Nephron (organoid): ENCODE measurements around the gene UBL7.

ENCODE experiments used
- H3K27ac Mint-ChIP-seq, 3 experiments: 2 replicates each; pipeline ENCODE4 v1.8.0; 2020; ENCODE audit warnings: mixed read lengths in 3 of 3, mild to moderate bottlenecking in 2 of 3, moderate library complexity in 1 of 3
- H3K27me3 Mint-ChIP-seq: 2 replicates; pipeline ENCODE4 v1.8.0; 2021; ENCODE audit warnings: low read depth, mild to moderate bottlenecking, moderate library complexity, mixed read lengths
- H3K36me3 Mint-ChIP-seq: 2 replicates; pipeline ENCODE4 v1.8.0; 2020; ENCODE audit warnings: low read depth, mixed read lengths
- H3K4me1 Mint-ChIP-seq: 2 replicates; pipeline ENCODE4 v1.8.0; 2020; ENCODE audit warnings: mixed read lengths
- H3K4me3 Mint-ChIP-seq, 3 experiments: 2 replicates each; pipeline ENCODE4 v1.8.0; 2020; ENCODE audit warnings: mild to moderate bottlenecking in 3 of 3, mixed read lengths in 3 of 3, moderate library complexity in 2 of 3
- H3K9me3 Mint-ChIP-seq: 2 replicates; pipeline ENCODE4 v1.8.0; 2020; ENCODE audit warnings: mixed read lengths
- CTCF ChIP-seq, 3 experiments: fragments of 200-600 bp; sonication (generic); IDR thresholded peaks; one replicate each; pipeline ENCODE4 v1.5.0; 2021; ENCODE audit warnings: antibody characterized with exemption in 3 of 3; ENCODE audit not compliant: unreplicated experiment in 3 of 3

The UBL7 gene

DNA sequence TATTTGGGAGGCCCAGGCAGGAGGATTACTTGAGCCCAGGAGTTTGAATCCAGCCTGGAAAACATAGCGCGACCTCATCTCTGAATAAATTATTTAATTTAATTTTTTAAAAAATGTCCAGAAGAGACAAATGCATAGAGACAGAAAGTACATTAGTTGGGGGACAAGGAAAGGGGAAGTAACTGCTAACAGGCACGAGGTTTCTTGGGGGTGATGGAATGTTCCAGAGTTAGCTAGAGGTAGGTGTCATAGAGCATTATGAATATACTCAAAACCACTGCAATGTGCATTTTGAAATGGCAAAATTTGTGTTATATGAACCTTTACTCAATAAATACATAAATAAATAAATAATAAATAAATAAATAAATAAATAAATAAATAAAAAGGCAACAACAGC, 61.9 kb downstream of the UBL7 start:
- no peaks in the 10 kb centered on the region for H3K27me3 Mint-ChIP-seq
- TF ChIP-seq CTCF (IDR thresholded peaks at IDR 0.05; ENCODE audit: unreplicated experiment in 3 of 3), result no peak
- H3K36me3 Mint-ChIP-seq, result no peaks in the 10 kb centered on the region
- no peaks in the 10 kb centered on the region for H3K9me3 Mint-ChIP-seq
- H3K27ac Mint-ChIP-seq, result peak overlapping the region in 2 of 3 experiments; percentile 36 to 83
- H3K4me3 Mint-ChIP-seq, result no peak overlapping the region
- H3K4me1 Mint-ChIP-seq, result peaks cover 70% of the 10 kb centered on the region

GRCh38 chr15:74398183-74398582, 62.8 kb downstream of the UBL7 start:
- H3K27me3 Mint-ChIP-seq, result no peaks in the 10 kb centered on the region
- peak overlapping the region in 2 of 3 experiments; percentile 36 to 83 for H3K27ac Mint-ChIP-seq
- no peaks in the 10 kb centered on the region for H3K36me3 Mint-ChIP-seq

DNA sequence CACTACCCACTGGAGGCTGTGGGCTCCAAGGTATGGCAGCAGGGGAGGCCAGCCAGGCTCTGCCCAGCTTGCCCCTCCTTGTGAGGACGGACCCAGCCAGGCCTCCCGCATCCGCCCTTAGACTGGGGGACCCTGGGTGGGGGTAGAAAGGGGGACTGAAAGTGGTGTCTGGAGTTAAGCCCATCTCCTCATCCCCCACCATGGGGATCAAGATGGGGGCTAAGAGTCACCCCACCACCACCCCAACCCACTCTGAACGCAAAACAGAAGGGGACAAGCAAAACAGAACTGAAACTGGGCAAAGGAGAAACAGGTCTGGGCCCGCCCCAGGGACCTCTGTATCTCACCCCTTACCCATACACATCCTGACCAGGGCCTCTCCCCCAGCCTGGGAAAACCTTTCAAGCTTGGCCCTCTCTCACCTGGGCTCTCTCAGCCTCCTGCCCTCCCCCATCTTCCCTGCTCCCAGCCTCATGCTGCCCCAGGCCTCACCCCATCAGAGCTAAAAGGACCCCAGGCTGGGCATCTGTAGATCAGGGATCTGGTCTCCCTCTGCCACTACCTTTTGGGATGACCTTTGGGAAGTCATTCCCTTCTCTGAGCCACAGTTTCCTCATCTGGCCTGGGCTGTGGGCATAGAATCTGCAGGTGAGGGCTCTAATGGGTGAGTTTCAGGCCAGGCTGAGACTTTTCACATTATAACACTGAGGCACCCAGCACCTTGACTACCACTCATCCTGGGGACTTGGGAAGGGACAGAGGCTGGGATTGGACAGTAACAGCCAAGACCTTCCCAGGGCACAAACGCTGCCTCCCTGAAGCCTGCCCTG, 63.5 kb downstream of the UBL7 start:
- Mint-ChIP-seq H3K4me3 (peak overlapping the region in 1 of 3 experiments; percentile 31), H3K36me3 (no peaks in the 10 kb centered on the region), H3K27me3 (peaks cover 4% of the 10 kb centered on the region), H3K27ac (peak overlapping the region in 2 of 3 experiments; percentile 87 to 98), H3K9me3 (no peaks in the 10 kb centered on the region), H3K4me1 (peaks cover 73% of the 10 kb centered on the region)
- no peak for TF ChIP-seq CTCF (IDR thresholded peaks at IDR 0.05; ENCODE audit: unreplicated experiment in 3 of 3)

More at GRCh38 chr15:74398183-74398582, 62.8 kb downstream of the UBL7 start:
- Mint-ChIP-seq H3K4me1 (peaks cover 70% of the 10 kb centered on the region), H3K9me3 (no peaks in the 10 kb centered on the region), H3K4me3 (no peak overlapping the region)
- TF ChIP-seq CTCF (IDR thresholded peaks at IDR 0.05; ENCODE audit: unreplicated experiment in 3 of 3), result no peak

DNA sequence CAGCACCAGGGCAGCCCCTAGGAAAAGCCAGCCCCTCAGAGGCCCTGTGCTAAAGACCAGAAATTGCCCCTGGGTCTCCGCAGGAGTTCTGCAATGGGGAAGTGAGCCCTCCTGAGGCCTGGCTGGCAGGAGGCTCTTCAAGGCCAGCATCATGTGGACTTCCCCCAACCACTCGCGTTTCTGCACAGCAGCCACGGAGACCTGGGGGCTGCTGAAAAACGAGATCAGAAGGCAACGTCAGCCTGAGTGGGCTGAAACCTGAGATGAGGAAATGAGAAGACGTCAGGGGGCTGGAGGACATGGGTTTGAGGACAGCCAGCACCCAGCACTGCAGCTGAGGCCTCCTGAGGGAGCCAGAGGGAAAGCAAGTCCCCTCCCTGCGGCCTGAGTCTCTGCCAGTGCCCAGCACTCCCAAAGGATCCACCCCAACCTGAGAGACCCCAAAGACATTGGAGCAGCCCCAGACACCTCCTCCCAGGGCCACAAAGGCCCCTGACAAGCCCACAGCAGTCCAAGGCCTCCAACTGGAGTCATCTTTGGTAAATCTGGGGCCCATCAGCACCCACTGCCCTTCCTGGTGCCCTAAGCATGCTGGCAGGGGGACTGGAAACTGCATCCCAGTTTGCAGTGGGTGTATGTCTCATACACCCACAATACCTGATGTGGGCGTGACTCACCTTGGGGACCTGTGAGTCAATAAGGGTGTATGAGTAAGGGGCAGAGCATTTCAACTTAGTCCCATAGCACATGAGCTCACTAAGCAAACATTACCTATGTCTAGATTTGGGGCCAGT, 64.3 kb downstream of the UBL7 start:
- no peak for TF ChIP-seq CTCF (IDR thresholded peaks at IDR 0.05; ENCODE audit: unreplicated experiment in 3 of 3)
- no peak overlapping the region for H3K4me3 Mint-ChIP-seq
- H3K27me3 Mint-ChIP-seq, result peaks cover 4% of the 10 kb centered on the region

GRCh38 chr15:74396146-74396438, 64.9 kb downstream of the UBL7 start:
- peak overlapping the region; percentile 79 to 98 (median 90) for H3K27ac Mint-ChIP-seq
- H3K4me3 Mint-ChIP-seq, result peak overlapping the region in 1 of 3 experiments; percentile 23
- H3K9me3 Mint-ChIP-seq, result no peaks in the 10 kb centered on the region
- peaks cover 4% of the 10 kb centered on the region for H3K27me3 Mint-ChIP-seq
- no peaks in the 10 kb centered on the region for H3K36me3 Mint-ChIP-seq
- TF ChIP-seq CTCF (IDR thresholded peaks at IDR 0.05; ENCODE audit: unreplicated experiment in 3 of 3), result no peak
- peaks cover 74% of the 10 kb centered on the region for H3K4me1 Mint-ChIP-seq

More for the DNA sequence above, 64.3 kb downstream of the UBL7 start:
- Mint-ChIP-seq H3K9me3 (no peaks in the 10 kb centered on the region), H3K4me1 (peaks cover 74% of the 10 kb centered on the region), H3K36me3 (no peaks in the 10 kb centered on the region), H3K27ac (peak overlapping the region; percentile 2 to 98 (median 87))
